GM19463 (cell line): ENCODE results near the gene MAN1A2.
"Not testable (repeated sequence)": the region's sequence is repeated elsewhere in the genome, so short reads cannot be mapped to it uniquely, and the experiment has no call there.

Source experiments
- ATAC-seq: cut with Tn5 transposase; IDR thresholded peaks from one replicate; pipeline ENCODE4 v1.9.1; 2021; ENCODE audit warnings: mild to moderate bottlenecking, moderate library complexity; ENCODE audit not compliant: unreplicated experiment

Gene MAN1A2

DNA sequence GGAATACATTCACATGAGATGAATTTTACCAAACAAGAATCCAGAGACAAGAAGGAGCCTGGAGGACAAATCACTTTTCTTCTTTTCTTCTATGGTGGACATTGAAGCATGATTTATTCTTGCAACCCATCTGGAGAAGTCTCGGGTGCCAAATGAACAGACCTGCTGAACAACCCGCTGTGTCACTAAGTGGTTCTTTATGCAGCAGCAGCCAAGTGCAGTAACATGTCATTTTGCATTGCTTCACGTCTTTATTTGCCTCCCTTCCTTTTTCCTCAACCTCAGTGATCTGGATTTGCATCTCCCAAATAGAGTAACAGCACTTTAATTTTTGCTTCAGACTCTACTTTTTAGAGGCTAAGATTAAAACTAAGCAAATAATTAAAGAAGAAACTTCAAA, 188.6 kb downstream of the MAN1A2 start:
- no peak for ATAC-seq

DNA sequence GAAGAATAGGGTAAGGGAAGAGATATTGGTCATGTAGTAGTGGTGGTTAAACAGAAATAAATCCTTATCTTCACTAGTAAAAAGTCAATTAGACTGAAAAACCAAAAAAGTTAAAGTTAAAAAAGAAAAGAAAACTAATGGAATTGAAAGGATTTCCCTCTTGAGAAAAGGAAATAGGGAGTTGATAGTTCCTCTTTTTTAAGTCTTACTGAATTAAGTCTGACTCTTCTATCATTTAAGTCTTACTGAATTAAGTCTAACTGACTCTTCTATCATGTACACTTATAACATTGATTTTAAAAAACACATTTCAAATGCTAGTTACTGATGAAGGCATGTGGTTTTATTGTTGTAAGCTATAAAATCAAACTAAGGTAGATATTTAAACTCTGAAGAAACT, 189.1 kb downstream of the MAN1A2 start:
- ATAC-seq = no peak

DNA sequence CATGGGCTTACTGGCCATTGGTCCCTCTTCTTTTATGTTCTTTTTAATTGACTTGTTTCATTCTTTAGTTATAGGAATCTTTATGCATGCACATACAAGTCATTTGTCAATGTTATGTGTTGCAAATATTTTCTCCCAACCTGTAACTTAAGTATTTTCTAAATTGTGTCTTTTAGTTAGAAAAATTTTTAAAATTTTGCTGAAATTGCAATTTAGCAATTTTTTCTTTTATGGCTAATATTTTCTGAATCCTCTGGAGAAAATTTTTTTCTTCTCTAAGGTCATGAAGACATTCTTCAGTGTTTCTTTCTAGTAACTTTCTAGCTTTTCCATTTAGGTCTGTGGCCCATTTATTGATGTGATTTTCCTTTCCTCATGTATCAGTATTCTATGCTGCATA, 189.7 kb downstream of the MAN1A2 start:
- ATAC-seq = no peak

DNA sequence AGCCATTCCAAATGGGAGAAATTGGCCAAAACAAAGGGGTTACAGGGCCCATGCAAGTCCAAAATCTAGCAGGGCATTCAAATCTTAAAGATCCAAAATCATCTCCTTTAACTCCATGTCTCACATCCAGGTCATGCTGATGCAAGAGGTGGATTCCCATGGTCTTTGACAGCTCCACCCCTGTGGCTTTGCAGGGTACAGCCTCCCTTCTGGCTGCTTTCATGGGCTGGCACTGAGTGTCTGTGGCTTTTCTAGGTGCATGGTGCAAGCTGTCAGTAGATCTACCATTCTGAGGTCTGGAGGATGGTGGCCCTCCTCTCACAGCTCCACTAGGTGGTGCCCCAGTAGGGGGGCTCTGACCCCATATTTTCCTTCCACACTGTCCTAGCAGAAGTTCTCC, 191.2 kb downstream of the MAN1A2 start:
- not testable (repeated sequence) for ATAC-seq

DNA sequence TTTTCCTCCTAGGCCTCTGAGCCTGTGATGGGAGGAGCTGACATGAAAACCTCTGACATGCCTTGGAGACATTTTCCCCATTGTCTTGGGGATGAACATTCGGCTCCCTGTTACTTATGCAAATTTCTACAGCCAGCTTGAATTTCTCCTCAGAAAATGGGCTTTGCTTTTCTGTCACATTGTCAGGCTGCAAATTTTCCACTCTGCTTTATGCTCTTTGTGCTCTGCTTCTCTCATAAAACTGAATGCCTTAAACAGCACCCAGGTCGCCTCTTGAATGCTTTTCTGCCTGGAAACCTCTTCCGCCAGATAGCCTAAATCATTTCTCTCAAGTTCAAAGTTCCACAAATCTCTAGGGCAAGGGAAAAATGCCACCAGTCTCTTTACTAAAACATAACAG, 191.9 kb downstream of the MAN1A2 start:
- ATAC-seq = no peak

DNA sequence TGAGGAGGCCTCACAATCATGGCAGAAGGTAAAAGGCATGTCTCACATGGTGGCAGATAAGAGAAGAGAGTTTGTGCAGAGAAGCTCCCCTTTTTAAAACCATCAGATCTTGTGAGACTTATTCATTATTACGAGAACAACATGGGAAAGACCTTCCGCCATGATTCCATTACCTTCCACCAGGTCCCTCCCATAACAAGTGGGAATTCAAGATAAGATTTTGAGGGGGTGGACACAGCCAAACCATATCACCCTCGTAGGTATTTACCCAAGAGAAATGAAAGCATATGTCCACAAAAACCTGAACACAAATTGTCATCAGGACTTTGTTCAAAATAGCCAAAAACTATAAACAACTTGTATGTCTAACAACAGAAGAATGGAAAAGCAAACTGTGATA, 192.7 kb downstream of the MAN1A2 start:
- no peak for ATAC-seq

DNA sequence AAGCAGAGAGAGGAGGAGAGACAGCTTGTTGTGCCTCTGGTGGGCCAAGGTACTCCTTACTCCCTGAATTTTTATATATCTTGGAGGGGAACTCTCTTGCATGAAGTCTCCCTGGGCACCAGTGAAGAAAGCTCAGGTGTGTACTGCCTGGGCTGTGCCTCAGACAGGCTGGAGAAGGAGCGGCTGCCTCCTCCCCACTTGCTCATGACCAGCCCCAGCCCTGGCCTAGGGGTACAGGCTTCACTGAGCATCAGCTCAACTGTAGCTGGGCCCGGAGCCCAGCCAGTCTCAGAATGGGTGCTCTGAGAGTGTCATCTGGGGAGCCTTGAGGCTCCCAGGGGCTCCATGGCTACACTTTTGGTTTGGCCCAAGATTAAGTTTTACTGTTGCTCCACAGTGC, 193.8 kb downstream of the MAN1A2 start:
- ATAC-seq = no peak

DNA sequence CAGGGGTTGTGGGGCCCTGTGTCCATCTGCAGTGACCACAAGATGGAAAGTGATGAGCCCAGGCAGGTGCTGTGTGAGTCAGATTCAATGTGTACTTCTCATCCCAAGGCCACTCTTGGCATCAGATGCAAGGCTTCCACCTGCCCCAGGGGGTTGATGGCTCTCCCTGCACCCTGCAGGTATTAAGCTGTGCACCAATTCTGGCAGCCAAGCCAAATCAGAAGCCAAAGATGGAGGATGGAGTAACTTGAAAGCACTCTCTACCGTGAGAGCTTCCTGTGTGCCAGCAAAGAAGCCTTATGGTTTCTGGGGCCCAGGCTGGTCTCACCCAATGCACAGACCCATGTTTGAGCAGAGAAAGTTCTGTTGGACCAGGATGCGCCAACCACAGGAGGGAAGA, 194.3 kb downstream of the MAN1A2 start:
- no peak for ATAC-seq

DNA sequence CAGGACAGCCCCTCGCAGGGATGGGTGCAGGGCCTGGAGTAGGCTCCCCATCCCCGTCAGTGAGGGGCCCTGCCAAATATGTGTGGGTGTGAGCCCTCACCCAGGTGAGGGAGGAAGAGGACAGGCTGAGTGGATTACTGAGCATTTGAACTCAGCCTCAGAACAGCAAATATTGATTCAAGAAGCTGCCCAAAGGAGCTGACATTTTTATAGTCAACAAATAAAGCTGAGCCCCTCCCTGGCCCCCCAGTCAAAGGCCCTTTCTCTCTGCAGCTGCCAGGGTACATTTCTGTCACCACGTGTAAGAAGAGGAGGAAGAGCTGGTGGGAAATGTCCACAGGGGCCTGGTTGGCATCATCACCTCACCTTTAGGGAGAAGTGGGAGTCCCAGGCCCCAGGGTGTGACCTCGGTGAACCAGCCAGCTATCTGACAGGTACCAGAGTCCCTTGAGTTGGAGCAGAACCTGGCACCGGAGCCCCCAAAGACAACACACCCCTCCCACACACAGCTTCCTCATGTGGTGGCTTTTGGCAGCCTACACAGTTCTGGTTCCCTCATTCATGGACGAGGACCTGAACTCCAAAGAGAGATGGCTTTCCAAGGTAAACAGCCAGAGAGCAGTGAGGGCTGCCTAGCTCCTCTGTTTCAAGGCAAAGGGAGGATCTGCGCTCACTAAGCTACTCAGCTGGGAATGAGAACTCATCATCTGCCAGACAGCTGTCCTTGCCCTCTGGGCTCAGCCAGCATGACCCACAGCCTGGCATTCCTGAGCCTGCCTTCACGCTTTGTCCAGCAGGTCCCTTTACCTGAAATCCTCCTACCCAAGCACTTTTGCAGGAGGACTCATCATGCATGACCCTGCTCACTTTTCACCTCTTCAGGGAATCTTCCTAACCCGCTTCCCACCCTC, 195.6 kb downstream of the MAN1A2 start:
- ATAC-seq = no peak

DNA sequence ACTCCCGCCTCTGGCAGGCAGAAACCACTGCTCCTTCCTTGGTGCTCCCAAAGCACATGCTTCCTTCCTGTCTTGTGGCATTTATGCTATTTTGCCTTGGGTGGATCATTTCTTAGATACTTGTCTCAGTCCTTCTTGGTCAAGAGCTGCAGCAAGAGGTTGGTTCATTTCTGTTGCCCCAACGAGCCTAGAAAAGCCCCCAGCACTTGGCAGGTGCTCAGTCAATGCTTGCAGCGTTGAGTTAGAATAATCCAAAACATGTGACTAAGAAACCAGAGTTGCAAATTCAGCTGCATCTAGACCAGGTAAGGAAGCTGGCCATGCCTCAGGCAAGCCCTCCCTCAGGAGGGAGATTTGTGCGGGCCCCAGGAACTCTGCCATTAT, 196.2 kb downstream of the MAN1A2 start:
- ATAC-seq = no peak

DNA sequence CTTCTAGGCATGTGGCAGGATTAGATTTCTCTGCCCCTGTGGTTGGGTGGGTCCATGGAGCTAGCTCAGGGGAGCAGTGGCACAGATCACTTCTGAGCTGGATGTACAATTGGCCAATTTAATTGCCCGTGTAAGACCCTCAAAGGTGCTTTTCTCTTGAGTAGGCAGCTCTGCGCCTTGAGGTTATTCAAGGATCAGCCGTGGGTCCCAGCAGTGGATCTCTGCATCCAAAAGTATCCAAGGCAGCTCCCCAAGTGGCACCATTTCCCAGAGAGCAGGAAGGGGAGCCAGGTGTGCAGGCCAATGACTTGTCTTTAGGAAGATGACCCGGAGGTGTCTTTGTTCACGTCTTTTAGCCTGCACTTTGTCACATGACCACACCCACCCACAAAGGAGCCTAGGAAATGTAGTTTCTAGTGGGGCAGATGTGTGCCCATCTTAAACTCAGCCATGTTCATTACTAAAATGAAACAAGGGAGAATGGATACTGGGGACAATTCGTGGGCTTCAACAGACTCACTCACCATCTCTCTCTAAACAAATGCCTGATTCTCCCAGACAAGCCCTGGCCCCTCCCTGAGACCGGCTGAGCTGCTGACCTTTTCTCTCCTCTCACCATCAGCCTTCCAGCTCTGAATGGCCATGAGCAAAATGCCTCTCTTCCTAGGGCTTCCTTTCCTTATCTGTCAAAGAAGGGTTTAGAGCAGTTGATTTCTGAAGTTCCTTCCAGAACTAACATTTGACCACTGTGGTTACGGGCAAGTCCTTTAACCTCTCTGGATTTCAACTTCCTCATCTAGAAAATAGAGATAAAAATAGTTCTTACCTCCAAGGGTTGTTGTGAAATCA, 197.2 kb downstream of the MAN1A2 start:
- no peak for ATAC-seq

DNA sequence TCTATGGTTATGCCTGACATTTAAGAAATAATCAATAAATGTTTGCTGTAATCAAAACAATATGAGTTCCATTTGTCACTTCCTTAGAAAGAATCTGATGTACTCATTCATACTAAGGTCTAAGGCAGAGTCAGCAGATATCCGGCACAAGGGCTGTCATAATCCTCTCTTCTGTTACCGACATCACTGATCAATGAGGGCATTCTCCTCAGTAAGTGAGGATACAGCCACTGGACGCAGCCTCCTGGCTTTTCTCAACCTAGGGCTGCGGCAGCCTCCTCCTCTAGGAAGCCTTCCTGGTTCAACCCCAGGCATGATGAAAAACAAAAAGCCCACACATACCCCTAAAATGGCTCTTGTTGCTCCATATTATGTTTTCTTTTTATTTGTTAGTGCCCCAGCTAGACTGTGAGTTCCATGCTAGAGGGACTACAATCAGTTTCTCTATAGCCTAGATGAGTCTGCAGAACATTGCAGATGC, 197.9 kb downstream of the MAN1A2 start:
- no peak for ATAC-seq

DNA sequence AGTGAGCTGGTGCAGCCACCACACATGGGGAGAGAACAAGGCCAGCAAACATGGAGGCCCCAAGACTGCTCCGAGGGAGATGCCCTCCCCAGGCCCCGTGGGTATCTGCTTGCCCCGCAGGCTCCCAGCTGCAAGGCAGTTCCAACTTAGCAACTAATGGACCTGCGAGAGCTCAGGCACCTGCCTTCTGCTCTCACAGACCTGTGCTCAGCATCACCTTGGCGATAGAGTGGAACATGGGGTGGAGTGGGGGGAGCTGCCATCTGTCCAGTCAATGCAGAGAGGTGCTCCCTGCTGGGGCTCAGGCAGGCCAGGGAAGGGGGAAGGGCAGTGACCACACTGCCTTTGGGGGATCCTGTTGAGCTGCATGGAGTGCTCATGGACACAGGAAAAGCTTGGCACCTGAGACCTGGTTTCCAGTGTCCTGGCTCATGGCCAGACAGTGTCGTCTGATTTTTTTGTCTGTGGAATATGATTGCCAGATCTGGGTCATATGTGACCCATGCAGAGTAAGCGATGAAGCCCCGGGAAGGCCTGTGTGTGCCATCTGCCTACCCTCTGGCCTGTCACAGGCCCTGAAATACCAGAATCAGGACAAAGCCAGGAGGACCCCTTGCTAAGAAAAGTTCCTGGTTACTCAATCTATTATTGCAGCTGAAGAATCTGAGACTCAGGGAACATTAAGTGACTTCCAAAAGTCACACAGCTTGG, 198.7 kb downstream of the MAN1A2 start:
- ATAC-seq = no peak

DNA sequence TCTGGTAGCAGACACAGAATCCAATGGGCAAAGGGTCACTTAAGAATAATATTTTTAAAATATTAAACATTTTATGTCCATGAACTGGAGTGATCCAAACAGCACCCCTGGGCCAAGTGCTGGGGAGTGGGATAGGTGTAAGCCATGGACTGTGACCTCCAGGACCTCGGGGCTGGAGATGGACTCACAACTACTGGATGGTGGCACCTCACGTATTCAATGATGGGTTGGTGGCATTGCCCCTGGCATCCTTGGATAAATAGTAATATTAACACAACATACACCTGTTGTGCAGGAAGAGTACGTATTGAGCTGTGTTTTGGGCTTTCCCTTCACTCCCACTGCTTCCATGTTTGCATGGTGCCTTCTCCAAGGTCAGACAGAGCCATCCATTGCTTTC, 199.3 kb downstream of the MAN1A2 start:
- ATAC-seq = no peak

DNA sequence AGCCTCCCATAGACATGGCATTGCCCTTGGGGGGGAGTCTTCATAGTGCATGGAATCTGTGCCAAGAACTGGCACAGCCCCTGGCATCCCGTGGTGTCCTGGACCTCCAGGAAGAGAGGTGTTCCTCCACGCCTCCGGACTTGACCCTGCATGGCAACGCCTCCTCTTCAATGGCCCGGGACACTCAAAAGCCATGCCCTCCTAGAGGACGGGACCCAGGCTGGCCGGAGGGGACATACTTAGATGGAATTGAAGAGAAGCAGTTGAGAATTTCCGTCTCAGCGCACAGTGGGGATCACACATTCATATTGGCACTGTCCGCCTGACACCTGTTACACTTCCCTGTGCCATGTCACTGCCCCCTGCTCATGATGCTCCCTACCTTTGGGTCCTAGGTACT, 200.2 kb downstream of the MAN1A2 start:
- ATAC-seq = no peak

DNA sequence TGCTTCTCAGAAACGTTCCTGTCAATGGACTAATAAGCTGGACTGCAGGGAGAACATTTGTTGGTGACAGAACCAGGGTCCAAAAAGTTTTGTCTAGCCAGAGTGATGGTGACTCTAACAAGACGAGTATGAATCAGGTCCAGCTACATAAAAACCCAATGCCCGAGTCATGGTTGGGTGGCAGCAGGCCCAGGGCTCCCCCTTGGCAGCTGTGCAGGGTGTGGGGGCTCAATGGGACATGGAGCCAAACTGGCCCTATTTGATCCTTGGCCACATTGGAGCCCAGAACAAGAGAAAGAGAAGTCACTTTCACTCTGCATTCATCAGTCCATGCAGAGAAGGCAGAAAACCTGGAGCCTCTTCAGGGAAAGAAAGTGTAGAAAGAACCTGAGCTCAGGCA, 200.7 kb downstream of the MAN1A2 start:
- no peak for ATAC-seq

DNA sequence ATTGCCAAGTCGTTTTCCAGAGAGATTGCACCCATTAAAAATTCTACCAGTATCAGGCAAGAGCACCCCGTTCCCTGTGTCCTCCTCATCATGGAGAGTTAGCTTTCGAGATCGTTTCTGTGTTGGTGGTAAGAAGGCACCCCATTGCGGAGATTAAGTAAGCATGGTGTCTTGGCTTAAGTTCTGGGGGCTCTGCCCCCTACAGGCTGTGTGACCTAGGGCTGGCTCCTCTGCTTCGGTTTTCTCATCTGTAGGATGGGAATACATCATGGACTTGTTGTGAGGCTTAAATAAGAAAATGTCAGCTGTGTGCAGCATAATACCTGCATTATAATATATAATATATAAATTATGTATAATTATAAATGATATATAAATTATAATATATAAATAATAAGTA, 201.8 kb downstream of the MAN1A2 start:
- no peak for ATAC-seq

DNA sequence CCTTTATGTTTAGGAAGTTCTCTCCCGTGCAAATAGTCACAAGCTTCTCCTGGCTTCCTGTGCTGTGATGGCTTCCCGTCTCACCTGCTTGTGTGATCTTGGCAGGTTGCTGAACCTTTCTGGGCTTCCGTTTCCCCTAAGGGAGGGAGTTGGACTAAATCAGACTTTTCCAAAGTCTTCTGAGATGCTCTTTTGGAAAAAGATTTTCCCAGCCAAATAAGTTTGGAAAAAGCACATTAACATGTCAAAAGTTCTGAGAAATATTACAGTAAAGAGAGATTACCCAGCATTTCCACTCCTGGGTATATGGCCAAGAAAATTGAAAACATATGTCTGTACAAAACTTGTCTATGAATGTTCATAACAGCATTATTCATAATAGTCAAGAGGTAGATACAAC, 202.6 kb downstream of the MAN1A2 start:
- ATAC-seq = no peak

DNA sequence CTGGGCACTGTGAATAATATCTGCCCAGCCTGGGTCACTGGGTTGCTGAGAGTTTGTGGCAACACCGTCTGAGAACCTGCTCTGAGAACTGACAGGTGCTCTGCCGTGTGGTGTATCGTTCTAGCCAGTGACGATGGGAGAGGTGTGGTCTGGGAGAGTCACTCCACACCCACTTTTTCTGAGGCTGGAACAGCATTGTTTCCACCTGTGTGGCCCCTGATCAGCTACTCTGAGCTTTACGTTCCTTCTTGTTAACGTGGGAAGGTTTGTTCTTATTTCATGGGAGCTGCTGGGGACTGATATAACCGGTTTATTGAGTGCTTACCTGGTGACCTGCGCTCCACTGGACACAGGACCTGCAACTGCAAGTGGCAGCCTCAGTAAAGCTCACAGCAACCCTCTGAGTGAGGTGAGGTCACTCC, 203.8 kb downstream of the MAN1A2 start:
- ATAC-seq = no peak

DNA sequence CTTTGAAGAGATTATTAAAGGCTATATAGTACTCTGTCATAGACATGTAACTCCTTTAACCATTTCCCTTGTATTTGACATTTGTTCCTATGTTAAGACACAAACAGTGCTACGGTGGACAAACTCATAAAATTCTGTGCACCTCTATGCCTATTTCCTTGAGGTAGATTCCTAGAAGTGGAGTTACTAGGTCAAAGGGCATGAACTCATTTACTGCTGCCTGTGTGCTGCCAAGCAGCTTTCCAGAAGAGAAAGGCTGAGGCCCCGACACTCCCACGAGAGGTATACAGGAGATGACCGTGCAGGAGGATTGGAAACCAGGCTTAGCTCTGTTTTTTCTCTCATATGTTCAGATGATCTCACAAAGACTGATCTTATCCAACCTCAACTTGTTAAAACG, 204.2 kb downstream of the MAN1A2 start:
- no peak for ATAC-seq

DNA sequence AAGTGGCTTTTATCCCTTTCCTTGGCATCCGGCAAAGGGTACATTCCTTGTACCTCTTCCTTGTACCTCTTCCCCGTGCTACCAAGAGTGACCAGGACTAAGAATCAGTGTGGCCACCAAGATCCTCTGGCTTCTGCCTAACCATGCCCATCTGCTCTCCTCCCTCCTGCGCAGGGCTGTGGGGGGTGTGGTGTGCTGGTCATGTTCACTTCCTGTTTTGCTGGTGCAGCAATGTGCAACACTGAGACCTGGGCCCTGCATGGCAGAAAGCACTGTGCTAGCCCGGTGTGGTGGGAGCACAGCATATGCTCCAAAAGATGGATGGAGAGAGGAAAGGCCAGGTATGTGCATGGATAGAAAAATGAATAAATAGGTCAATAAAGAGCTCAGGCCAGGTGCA, 205.3 kb downstream of the MAN1A2 start:
- no peak for ATAC-seq
